ENCODE measurements around the gene P4HA2.

GRCh38 chr5:132233811-132234683 lies 6.4 kb upstream of the P4HA2 start:
- TF ChIP-seq CTCF (IDR thresholded peaks at IDR 0.05), result no peak
- TF ChIP-seq POLR2A (IDR thresholded peaks at IDR 0.05), result no peak

All from testis (tissue), 2 donors.